A549 (cell line): Measurements from ENCODE around the gene CLPSL2. TPM values are rescaled to one million over a fixed set of nuclear protein-coding genes. Genes with fewer than 3 reads are reported as not detected.
A peak's percentile ranks its signal among the peaks of the same experiment; 100 is the strongest.

Experiments
- CBX2 ChIP-seq: fragments of 200-600 bp; sonication (generic); IDR thresholded peaks from 2 replicates; pipeline ENCODE4 v1.6.1; 2016; ENCODE audit warnings: low read depth, mild to moderate bottlenecking, borderline replicate concordance
- CEBPB ChIP-seq, 2 experiments: fragments of >200 bp in 1 of 2; sonication (Bioruptor Twin) in 1 of 2; formaldehyde crosslinking in 1 of 2; IDR thresholded peaks; 2 replicates each; pipeline ENCODE4 v1.6.1; 2012 to 2016
- CHD2 ChIP-seq: fragments of 150-350 bp; IDR thresholded peaks from 2 replicates; pipeline ENCODE4 v1.6.1; 2014; ENCODE audit warnings: low read length; ENCODE audit not compliant: partially characterized antibody
- EHMT2 ChIP-seq: fragments of 200-600 bp; sonication (generic); IDR thresholded peaks from 2 replicates; pipeline ENCODE4 v1.6.1; 2016; ENCODE audit warnings: antibody characterized with exemption, low read depth, mild to moderate bottlenecking, moderate library complexity
- ESRRA ChIP-seq: fragments of 150-350 bp; IDR thresholded peaks from 2 replicates; pipeline ENCODE4 v1.6.1; 2014; ENCODE audit warnings: mild to moderate bottlenecking, low read length, borderline replicate concordance
- HOXA7 ChIP-seq: fragments of 250-450 bp; sonication (Bioruptor Pico); IDR thresholded peaks from 2 replicates; pipeline ENCODE4 v1.5.0; 2020; ENCODE audit warnings: mild to moderate bottlenecking, moderate library complexity
- HOXB5 ChIP-seq: fragments of 250-450 bp; sonication (Bioruptor Pico); IDR thresholded peaks from 2 replicates; pipeline ENCODE4 v1.5.0; 2020; ENCODE audit warnings: mild to moderate bottlenecking, moderate library complexity
- JUN ChIP-seq, 2 experiments: fragments of >200 bp; sonication (Bioruptor Twin); formaldehyde crosslinking; IDR thresholded peaks; 2 replicates in 1 of 2; 3 replicates in 1 of 2; pipeline ENCODE4 v1.6.1; 2016 to 2017
- KDM1A ChIP-seq: fragments of 200-600 bp; sonication (generic); IDR thresholded peaks from 2 replicates; pipeline ENCODE4 v1.6.1; 2016; ENCODE audit warnings: low read depth, mild to moderate bottlenecking
- MAZ ChIP-seq: fragments of 150-350 bp; IDR thresholded peaks from 2 replicates; pipeline ENCODE4 v1.6.1; 2014; ENCODE audit warnings: antibody characterized with exemption, low read depth, low read length, borderline replicate concordance
- NPAS2 ChIP-seq: fragments of 250-450 bp; sonication (Bioruptor Pico); IDR thresholded peaks from 2 replicates; pipeline ENCODE4 v1.8.0; 2022; ENCODE audit warnings: mild to moderate bottlenecking, moderate library complexity, borderline replicate concordance
- PHF8 ChIP-seq: fragments of 200-600 bp; sonication (generic); IDR thresholded peaks from 2 replicates; pipeline ENCODE4 v1.6.1; 2016; ENCODE audit warnings: low read depth, mild to moderate bottlenecking, antibody characterized with exemption, moderate library complexity, borderline replicate concordance
- POLR2A ChIP-seq: IDR thresholded peaks from 2 replicates; pipeline ENCODE4 v1.6.1; 2012; ENCODE audit warnings: mild to moderate bottlenecking, low read length
- RCOR1 ChIP-seq: fragments of 150-350 bp; IDR thresholded peaks from 2 replicates; pipeline ENCODE4 v1.6.1; 2014; ENCODE audit warnings: antibody characterized with exemption, low read length, low read depth
- RFX5 ChIP-seq: fragments of 450-650 bp; IDR thresholded peaks from 2 replicates; pipeline ENCODE4 v1.7.1; 2014; ENCODE audit warnings: antibody characterized with exemption, mild to moderate bottlenecking, moderate library complexity
- TFCP2L1 ChIP-seq: fragments of 250-450 bp; sonication (Bioruptor Pico); IDR thresholded peaks from 2 replicates; pipeline ENCODE4 v1.5.0; 2021; ENCODE audit warnings: mild to moderate bottlenecking
- polyA plus RNA-seq, 4 experiments: library from polyadenylated mRNA; depleted of rRNA in 3 of 4; stranded (reverse); fragments of >200 nt; fragmentation: RNase III in 1 of 4; extraction: RNeasy Plus Mini Kit Qiagen cat#74134 plus additional on column Dnase treatment in 1 of 4; gene quantifications; 2 replicates in 3 of 4; 3 replicates in 1 of 4; pipeline ENCODE4 v1.2.3, GENCODE V29; 2011 to 2017
- TF ChIP-seq, protein P1 (sequence below): fragments of 250-450 bp; sonication (Bioruptor Pico); IDR thresholded peaks from 2 replicates; pipeline ENCODE4 v1.5.0; 2021; ENCODE audit warnings: mild to moderate bottlenecking, moderate library complexity, borderline replicate concordance
- TF ChIP-seq, protein P2 (sequence below): fragments of 150-350 bp; IDR thresholded peaks from 2 replicates; pipeline ENCODE4 v1.6.1; 2014; ENCODE audit warnings: low read depth, mild to moderate bottlenecking, low read length
- TF ChIP-seq, protein P3 (sequence below): IDR thresholded peaks from 2 replicates; pipeline ENCODE4 v1.6.1; 2012
- TF ChIP-seq, protein P4 (sequence below): IDR thresholded peaks from 2 replicates; pipeline ENCODE4 v1.6.1; 2012; ENCODE audit warnings: low read depth, borderline replicate concordance
- TF ChIP-seq, protein P5 (sequence below): fragments of 250-450 bp; sonication (Bioruptor Pico); IDR thresholded peaks from 2 replicates; pipeline ENCODE4 v1.5.0; 2020; ENCODE audit warnings: low read depth, mild to moderate bottlenecking, moderate library complexity
- TF ChIP-seq, protein P6 (sequence below): fragments of >200 bp; sonication (Bioruptor Twin); formaldehyde crosslinking; IDR thresholded peaks from 3 replicates; pipeline ENCODE4 v1.5.1; 2016

The CLPSL2 gene
- polyA plus RNA-seq, 2 of the 4 experiments (the other 2 are of a cell fraction), result 0.37 to 0.72 TPM

DNA sequence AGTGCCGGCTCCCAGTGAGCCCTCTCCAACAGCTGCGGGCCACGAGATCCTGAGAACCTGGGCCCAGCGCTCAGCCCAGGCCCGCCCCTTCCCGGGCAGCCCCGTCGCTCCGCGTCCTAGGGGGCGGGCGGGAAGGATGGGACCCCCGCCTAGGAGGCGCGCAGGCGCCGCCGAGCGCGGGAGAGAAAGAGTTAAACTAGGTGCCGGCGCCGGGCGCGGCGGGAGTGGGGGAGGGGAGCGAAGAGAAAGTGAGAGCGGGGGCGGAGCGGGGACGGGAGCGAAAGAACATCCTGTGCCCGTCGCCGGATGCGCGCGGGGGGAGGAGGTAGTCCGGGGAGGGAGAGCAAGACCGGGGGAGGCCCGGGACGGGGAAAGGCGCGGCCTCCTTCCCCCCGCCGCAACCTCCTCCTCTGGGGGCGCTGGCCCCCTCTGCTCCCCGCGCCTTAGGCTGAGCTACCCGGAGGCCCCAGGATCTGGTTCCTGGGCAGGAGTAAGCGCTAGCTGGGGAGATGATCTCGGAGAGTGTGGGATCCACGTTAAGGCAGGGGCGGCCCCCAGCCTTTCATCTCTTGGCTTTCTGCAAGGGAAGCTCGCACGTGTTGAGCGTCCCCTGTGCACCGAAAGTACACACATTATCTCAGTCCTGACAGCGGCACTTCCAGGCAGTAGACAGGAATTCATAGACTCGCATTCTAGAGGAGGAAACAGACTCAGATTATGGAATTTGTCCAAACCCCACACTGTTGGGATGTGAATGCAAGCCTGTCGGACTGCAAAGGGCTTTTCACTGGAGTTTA is 44.5 kb upstream of the CLPSL2 start (continued):
- TF ChIP-seq, protein P1, sequence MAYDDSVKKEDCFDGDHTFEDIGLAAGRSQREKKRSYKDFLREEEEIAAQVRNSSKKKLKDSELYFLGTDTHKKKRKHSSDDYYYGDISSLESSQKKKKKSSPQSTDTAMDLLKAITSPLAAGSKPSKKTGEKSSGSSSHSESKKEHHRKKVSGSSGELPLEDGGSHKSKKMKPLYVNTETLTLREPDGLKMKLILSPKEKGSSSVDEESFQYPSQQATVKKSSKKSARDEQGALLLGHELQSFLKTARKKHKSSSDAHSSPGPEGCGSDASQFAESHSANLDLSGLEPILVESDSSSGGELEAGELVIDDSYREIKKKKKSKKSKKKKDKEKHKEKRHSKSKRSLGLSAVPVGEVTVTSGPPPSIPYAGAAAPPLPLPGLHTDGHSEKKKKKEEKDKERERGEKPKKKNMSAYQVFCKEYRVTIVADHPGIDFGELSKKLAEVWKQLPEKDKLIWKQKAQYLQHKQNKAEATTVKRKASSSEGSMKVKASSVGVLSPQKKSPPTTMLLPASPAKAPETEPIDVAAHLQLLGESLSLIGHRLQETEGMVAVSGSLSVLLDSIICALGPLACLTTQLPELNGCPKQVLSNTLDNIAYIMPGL (CRISPR knock-in tag), result no peak
- TF ChIP-seq CHD2 (no peak), HOXB5 (CRISPR knock-in tag) (no peak), POLR2A (peak; percentile 26; the same call in 1 of the 2 replicates), RFX5 (no peak), PHF8 (peak; percentile 68; the same call in 1 of the 2 replicates), EHMT2 (no peak), JUN (IDR thresholded peaks at IDR 0.05) (peak in 1 of 2 experiments; percentile 76; a peak in 2 of 5 replicates), MAZ (no peak), ESRRA (no peak), KDM1A (0 out of 2 replicates have a peak, but pooled peaks have one; percentile 21), RCOR1 (no peak), NPAS2 (no peak), CEBPB (IDR thresholded peaks at IDR 0.05) (no peak), TFCP2L1 (CRISPR knock-in tag) (no peak), CBX2 (no peak), HOXA7 (no peak)
- TF ChIP-seq, protein P2, sequence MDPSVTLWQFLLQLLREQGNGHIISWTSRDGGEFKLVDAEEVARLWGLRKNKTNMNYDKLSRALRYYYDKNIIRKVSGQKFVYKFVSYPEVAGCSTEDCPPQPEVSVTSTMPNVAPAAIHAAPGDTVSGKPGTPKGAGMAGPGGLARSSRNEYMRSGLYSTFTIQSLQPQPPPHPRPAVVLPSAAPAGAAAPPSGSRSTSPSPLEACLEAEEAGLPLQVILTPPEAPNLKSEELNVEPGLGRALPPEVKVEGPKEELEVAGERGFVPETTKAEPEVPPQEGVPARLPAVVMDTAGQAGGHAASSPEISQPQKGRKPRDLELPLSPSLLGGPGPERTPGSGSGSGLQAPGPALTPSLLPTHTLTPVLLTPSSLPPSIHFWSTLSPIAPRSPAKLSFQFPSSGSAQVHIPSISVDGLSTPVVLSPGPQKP, result no peak
- TF ChIP-seq, protein P3, sequence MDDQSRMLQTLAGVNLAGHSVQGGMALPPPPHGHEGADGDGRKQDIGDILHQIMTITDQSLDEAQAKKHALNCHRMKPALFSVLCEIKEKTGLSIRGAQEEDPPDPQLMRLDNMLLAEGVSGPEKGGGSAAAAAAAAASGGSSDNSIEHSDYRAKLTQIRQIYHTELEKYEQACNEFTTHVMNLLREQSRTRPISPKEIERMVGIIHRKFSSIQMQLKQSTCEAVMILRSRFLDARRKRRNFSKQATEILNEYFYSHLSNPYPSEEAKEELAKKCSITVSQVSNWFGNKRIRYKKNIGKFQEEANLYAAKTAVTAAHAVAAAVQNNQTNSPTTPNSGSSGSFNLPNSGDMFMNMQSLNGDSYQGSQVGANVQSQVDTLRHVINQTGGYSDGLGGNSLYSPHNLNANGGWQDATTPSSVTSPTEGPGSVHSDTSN, result no peak; the same call in 1 of the 2 replicates
- TF ChIP-seq, protein P4, sequence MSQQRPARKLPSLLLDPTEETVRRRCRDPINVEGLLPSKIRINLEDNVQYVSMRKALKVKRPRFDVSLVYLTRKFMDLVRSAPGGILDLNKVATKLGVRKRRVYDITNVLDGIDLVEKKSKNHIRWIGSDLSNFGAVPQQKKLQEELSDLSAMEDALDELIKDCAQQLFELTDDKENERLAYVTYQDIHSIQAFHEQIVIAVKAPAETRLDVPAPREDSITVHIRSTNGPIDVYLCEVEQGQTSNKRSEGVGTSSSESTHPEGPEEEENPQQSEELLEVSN, result 0 out of 2 replicates have a peak, but pooled peaks have one; percentile 3
- TF ChIP-seq, protein P5, sequence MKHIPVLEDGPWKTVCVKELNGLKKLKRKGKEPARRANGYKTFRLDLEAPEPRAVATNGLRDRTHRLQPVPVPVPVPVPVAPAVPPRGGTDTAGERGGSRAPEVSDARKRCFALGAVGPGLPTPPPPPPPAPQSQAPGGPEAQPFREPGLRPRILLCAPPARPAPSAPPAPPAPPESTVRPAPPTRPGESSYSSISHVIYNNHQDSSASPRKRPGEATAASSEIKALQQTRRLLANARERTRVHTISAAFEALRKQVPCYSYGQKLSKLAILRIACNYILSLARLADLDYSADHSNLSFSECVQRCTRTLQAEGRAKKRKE (CRISPR knock-in tag), result no peak
- TF ChIP-seq, protein P6, sequence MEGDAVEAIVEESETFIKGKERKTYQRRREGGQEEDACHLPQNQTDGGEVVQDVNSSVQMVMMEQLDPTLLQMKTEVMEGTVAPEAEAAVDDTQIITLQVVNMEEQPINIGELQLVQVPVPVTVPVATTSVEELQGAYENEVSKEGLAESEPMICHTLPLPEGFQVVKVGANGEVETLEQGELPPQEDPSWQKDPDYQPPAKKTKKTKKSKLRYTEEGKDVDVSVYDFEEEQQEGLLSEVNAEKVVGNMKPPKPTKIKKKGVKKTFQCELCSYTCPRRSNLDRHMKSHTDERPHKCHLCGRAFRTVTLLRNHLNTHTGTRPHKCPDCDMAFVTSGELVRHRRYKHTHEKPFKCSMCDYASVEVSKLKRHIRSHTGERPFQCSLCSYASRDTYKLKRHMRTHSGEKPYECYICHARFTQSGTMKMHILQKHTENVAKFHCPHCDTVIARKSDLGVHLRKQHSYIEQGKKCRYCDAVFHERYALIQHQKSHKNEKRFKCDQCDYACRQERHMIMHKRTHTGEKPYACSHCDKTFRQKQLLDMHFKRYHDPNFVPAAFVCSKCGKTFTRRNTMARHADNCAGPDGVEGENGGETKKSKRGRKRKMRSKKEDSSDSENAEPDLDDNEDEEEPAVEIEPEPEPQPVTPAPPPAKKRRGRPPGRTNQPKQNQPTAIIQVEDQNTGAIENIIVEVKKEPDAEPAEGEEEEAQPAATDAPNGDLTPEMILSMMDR, result no peak
- TF ChIP-seq, all 56 proteins: peak for 9
